Measurements from ENCODE around the gene TRABD2B.

The TRABD2B gene

DNA sequence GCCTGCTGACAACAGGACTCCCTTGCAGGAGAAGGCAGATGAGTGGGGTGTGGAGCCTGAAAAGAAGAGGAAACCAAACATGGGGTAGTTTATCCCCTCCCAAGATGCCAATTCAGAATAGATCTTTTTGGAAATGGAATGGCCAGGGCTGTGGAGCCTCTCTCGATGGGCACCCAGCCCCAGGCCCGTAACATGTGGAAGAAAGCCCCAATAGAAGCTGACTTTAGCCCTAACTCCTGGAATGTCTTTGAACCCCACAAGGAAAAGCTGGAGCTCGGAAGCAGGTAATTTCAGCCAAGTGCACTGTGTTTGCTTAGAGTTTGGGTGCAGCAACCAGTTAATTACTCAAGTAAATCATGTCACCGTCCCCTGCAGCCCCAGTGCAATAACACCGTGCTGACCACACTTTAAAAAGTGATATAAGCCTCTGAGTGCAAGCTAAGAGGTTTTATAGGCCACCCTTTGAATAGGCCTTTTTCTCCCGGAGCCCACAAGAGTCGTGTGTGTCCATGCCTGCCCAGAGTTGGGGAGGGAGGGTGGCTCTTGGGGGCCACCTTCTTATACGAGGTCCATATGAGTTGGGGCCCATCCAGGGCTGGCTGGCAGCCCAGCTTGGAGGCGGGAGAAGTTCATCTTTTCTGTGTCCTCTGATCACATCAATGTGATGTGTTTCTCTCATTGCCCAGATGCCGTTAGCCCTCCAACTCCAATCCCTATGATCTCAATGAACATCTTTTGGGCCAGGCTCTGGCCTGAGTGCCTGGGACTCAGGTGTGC, 153.2 kb downstream of the TRABD2B start:
- no peak for DNase-seq

DNA sequence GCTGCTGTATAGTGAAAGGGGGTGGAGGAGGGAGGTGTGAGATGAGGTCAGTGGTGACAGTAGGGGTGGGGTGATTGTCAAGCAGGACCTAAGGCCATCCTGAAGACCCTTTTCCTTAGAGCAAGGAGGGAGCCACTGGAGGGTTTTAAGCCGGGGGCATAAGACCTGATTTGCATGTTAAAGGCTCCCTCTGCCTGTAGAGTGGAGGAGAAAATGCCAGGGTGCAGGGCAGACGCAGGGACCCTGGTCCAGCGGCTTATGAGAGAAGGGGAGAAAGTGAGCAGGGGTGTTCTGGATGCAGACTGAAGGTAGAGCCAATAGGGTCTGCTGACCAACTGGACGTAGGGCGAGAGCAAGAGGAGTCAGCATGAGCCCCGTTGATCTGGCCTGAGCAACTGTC, 154.1 kb downstream of the TRABD2B start:
- no peak for DNase-seq

DNA sequence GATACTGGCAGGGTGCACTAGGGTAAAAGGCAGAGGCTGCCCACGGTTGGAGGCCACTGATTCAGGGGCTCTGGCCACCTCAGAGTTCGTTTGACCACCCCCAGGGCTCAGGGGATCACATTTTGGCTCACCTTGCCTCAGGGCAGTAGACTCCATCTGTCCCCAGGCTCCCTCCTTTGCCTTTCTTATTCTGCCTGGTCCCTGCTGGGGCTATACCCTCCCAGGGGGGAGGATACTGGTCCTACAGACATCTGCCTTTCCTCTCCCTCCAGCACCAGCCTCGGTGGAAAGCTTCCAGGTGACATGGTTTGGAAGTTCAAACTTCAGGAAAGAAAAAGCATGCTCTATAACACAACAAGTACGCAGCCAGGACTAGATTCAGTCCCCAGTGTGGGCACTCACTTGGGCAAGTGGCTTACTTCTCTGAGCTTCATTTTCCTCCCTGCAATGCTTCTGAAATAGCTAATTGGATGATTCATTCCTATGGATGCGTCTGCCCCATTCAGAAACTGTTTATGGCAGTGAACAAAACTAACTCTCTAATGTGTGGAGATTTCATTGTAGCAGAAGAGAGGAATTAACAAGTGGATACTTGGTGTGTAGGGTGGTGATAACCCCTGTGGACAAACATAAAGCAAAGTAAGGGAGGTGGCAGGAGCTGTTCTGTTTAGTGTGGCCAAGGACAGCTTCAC, 154.8 kb downstream of the TRABD2B start:
- DNase-seq: no peak

DNA sequence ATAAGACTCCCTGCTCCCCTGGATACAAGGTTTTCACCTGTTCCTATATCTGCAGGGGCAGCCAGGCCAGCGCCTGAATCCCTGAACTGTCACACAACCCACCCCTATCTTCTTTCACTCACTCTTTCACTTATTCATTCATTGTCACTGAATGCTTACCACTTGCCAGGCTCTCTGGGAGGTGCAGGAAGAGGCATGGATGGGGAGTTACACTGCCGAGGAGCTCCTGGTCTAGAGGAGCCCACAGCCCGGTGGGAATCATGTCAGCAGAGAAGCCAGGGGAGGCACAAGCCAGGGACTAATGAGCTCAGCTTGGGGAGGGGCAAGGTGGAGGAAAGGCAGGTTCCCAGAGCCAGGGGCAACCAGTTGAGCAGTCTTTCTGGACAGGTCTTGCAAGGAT, 155.8 kb downstream of the TRABD2B start:
- DNase-seq: no peak

GRCh38 chr1:47840393-47841190, 156.6 kb downstream of the TRABD2B start:
- DNase-seq: no peak

DNA sequence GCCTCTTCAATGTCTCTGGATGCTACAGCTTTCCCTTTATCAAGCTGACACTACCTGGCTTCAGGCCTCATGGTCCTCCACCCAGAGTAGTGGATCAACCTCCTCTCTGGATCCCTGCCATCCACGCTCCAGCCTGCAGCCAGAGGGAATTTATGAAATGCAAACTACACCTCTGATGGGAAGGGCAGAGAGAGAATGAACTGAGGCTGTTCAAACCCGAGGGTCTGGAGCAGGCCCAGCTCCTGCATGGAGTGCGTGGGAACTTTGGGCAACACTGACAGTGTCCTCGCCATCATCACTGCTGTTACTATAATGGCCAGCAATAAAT, 157.8 kb downstream of the TRABD2B start:
- no peak for DNase-seq

DNA sequence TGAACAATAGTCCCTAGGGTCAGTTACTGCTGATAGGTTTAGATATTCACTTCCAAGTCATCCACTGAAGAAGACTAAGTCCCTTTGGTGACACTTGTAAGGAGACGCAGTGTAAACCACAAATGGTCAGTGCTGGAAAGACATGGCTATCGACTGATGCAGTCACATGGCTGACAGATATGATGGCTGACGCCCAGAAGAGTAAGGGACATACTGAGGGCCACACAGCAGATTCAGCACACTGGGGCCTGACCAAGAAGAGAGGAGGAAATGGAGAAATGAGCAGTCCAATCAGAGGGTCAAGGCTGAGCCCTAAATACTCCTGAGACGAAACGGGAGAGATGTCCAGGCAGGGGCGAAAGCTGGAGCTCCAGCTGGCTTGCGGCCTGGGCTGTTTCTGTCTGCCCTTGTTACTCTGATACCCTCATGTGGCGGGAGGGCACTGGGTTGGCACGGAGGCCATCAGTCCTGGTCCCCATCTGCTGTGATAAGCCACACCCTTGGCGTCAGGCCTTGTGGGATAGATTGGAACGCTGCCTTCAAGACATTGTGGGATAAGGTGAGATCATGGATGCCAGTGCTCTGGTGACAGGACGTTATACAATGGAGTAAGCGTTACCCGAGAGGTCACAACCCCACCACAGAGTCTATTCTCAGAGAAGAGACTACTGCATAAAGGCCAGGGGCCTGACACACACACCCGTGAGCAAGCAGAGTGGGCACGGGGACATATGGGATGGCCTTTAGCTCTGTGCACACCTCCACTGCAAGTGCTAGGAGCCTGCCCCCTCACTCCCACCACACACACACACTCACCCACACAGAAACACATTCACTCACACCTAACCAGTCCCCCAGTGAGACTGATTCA, 158.4 kb downstream of the TRABD2B start:
- DNase-seq: no peak

GRCh38 chr1:47837866-47838561, 159.2 kb downstream of the TRABD2B start:
- DNase-seq: no peak

DNA sequence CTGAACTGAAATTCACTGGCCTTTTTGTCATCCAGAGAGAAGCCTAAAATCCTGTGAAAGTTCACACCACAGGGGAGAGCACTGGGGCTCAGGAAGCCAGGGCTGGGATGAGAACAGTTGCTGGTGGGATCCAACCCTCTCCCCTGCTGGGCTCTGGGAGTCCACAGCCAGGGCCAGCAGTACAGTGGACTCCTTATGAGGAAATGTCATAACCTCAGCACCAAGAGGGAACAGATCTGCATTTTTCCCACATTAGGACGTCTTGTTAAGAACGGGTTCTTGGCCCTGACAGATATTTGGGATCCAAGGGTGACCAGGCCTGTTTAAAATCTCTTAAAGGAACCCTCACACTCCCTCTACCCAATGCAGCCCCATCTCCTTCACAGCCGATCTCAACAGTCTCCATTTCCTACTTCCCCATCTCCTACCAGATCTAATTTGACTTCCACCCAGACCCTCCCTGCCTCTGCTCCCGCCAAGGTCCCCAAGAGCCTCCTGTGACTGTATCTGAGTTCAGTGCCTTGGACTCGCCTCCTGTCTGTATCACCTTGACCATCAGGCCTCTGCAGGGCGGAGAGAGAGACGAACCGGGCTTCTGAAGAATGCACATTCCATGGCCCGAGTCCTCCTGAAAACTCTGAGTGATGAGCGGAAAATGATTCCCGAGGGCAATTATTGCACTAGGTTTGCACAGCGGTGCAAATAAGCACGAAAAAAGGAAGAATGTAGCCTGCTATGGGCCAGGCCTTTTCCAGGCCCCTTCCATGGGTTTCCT, 159.9 kb downstream of the TRABD2B start:
- DNase-seq: no peak

DNA sequence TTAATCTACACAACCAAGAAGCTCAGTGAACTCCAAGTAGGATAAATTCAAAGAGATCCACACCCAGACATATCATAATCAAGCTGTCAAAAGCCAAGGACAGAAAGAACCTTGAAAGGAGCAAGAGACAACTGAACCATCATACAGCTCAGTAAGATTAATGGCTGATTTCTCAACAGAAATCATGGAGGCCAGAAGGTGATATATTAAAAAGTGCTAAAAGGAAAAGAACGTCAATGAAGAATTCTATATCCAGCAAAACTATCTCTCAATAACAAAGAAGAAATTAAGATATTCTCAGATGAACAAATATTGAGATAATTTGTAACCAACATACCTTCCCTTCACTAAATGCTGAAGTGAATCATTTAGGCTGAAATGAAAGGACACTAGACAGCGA, 161.8 kb downstream of the TRABD2B start:
- DNase-seq: no peak

DNA sequence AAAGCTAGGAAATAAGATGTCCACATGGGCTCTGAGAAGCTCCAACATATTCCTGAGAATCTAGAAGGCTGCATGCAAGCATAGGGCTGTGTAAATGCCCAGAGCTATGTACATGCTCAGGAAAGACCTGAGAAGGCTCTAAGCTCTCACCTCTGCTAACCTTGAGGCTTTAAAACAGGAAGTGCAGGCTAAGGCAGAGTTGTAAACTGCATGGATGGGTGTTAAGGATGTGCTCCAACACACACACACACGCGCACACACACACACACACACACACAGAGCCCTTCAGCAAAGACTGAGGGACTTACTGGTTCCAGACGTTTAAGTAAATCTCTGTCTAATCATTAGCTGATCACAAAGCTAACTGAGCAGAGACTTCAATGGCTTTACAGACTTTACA, 162.9 kb downstream of the TRABD2B start:
- DNase-seq: no peak

GRCh38 chr1:47830641-47831333, 166.4 kb downstream of the TRABD2B start:
- no peak for DNase-seq

GRCh38 chr1:47830021-47830420, 167.2 kb downstream of the TRABD2B start:
- no peak for DNase-seq

DNA sequence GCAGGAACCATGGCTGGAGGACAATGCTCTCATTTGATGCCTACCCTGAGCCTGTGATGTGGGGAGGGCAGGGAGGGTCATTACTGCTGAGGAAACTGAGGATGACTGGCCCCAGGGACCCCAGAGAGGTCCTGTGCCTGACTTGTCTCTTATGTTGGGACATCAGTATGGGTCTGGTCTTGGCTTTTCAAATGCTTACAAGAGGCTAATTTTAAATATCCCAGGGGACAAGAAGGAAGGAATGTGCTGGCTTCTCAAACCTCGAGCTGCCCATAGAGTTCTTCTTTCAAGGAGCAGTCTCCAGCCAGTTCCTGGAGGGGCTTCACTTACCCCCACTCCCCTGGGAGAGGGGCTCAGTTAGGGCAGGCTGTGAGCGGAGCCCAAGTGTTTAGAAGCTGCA, 168.2 kb downstream of the TRABD2B start:
- no peak for DNase-seq

DNA sequence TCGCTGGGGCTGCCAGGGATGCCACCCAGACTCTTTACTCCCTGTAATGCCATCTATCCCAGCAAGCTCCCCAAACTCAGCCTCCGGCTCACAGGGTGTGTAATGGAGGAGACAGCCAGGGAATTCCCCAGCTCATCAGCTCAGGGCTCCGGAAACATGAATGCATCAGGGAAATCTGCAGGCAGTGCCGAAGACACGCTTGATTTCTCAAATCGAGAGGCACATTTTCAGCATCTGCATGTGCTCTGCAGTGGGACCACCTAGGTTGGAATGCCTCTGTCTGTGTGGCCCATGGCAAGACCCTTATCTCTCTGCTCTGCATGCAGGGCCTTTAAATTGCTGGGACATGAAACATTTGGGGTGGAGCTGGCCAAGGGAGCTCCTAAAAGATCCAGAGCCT, 170.1 kb downstream of the TRABD2B start:
- no peak for DNase-seq

DNA sequence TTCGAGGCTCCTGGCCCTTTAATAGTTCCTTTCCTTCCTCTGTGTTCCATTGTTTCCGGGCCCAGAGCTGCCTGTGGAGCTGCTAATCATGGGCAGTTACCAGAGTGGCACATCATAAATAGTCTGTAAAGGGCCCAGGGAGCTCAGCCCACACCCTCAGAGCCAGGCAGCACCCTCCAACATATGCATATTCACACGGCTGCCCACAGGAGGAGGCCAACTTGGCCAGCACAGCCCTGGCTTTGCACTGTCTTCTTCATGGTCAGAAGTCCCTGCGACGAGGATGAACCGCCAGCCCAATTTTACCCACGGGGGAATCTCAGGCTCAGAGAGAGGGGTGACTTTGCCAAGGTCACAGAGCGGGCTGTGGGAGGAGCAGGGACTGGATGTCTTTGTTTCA, 172.5 kb downstream of the TRABD2B start:
- DNase-seq: no peak

DNA sequence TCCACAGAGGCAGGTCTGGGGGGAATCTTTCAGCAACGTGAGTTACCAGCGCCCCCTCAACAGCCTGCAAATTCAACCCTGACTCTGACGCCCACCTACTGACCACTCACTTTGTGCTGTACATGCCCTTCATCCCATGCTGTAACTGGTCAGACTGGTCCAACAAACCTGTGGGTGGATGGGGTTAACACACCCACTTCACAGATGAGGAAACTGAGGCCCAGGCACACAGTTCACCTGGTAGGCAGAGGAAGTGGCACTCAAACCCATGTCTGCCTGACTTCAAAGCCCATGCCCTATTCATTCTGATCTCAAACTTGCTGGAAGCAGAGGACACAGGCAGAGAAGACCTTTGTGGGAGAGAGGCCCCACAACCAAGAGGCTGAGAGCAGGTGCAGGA, 172.9 kb downstream of the TRABD2B start:
- DNase-seq: no peak

DNA sequence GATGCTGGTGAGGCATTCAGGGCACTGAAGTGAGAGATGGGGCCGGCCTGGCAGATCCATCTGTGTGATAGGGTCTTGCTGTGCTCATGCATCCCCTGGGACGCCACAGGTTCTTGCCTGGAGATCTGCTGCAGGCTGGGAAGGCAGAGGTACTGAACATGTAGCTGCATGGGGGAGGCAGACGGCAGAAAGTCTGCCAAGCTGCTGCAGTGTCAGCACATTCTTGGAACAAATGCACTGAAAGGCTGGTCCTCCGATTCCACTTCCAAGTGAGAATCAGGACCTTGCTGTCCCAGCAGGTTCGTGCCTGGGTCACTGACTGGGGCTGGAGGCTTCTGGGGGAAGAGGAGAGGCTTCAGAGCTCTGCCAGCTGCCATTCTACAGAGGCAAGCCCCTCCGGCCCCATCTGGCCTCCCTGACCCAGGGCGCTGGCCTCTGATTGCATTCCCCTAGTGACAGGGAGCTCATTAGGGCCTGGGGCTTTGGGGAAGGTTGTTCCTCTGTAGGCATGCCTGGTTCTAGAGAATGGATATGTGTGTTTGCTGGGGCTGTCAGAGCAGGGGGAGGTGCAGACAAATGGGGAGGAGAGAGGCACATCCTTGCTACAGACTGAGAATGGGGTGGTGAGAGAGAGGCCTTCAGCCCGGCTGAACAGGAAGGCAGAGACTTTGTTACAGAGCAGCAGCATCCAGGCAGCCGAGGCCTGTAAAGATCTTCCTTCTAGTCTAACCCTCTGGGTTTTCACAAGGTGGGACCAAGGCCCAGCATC, 174.0 kb downstream of the TRABD2B start:
- no peak for DNase-seq

DNA sequence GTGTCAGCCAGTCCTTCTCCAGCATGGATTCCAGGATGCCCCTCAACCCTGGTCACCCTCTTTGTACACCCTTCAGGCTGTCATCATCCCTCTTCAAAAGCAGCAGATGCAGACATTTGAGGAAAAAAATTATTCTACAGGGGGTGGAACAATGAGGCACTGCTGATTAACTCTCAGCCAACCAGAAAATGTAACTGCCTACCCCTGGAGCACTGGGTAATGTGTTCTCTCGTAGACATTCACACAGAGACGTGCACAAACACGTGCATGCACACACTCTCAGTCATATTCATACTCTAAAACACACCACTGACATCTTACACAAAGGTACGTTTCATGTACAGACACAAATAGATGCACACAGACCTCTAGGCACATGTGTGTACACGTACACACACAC, 175.4 kb downstream of the TRABD2B start:
- DNase-seq: no peak

GRCh38 chr1:47819574-47819888, 177.7 kb downstream of the TRABD2B start:
- no peak for DNase-seq

All from CD4-positive, alpha-beta T cell treated with Interleukin-12 subunit alpha and Interleukin-12 subunit beta, for 1 hour (primary cell).